K562 (cell line): ENCODE data around the gene NUP188. TPM values are rescaled to one million over a fixed set of nuclear protein-coding genes. Genes with fewer than 3 reads are reported as not detected.

Source experiments
- ARID2 ChIP-seq: fragments of 450-650 bp; IDR thresholded peaks from 2 replicates; pipeline ENCODE4 v1.6.1; 2017; ENCODE audit warnings: antibody characterized with exemption, mild to moderate bottlenecking
- ATF1 ChIP-seq, 2 experiments: fragments of 450-650 bp in 1 of 2; IDR thresholded peaks; 2 replicates each; pipeline ENCODE4 v1.6.1; 2016; ENCODE audit warnings: missing compliant biosample characterization in 1 of 2, missing genetic modification characterization in 1 of 2
- CHD1 ChIP-seq: fragments of 200-600 bp; sonication (generic); IDR thresholded peaks from one replicate; pipeline ENCODE4 v1.6.1; 2012; ENCODE audit warnings: mild to moderate bottlenecking, moderate library complexity, low read length, inconsistent platforms
- DPF2 ChIP-seq: fragments of 450-650 bp; IDR thresholded peaks from 2 replicates; pipeline ENCODE4 v1.6.1; 2016
- ELF1 ChIP-seq: fragments of 200-800 bp; sonication (Bioruptor generic); IDR thresholded peaks from 2 replicates; pipeline ENCODE4 v1.6.1; 2016; ENCODE audit warnings: missing genetic modification characterization, missing compliant biosample characterization
- HCFC1 ChIP-seq: IDR thresholded peaks from 2 replicates; pipeline ENCODE4 v1.6.1; 2012; ENCODE audit warnings: low read depth, low read length, improper control_type of control experiment
- LCOR ChIP-seq: sonication (generic); formaldehyde crosslinking; IDR thresholded peaks from 2 replicates; pipeline ENCODE4 v1.8.0; 2022; ENCODE audit warnings: mild to moderate bottlenecking, missing genetic modification reagents
- MLLT1 ChIP-seq, 2 experiments: fragments of 450-650 bp; IDR thresholded peaks; 2 replicates each; pipeline ENCODE4 v1.6.1; 2016
- MYBL2 ChIP-seq, 2 experiments: fragments of 450-650 bp in 1 of 2; sonication (generic) in 1 of 2; formaldehyde crosslinking in 1 of 2; IDR thresholded peaks; 2 replicates each; pipeline versions ENCODE4 v1.6.1 to v1.8.1; 2017 to 2022; ENCODE audit warnings: borderline replicate concordance in 1 of 2, inconsistent platforms in 1 of 2, low read depth in 1 of 2, mild to moderate bottlenecking in 1 of 2, missing genetic modification reagents in 1 of 2, moderate library complexity in 1 of 2
- NFIC ChIP-seq: fragments of 450-650 bp; IDR thresholded peaks from 2 replicates; pipeline ENCODE4 v1.6.1; 2017; ENCODE audit warnings: mild to moderate bottlenecking, inconsistent platforms
- U2AF2 ChIP-seq: fragments of 200-400 bp; formaldehyde crosslinking; optimal IDR thresholded peaks from 2 replicates; pipeline ENCODE3; 2017; ENCODE audit warnings: low read depth, mild to moderate bottlenecking, low read length
- ZBTB26 ChIP-seq: fragments of 450-650 bp; formaldehyde crosslinking; IDR thresholded peaks from 2 replicates; pipeline ENCODE4 v1.4.0; 2022; ENCODE audit warnings: missing genetic modification characterization
- ZBTB40 ChIP-seq, 2 experiments: fragments of 450-650 bp in 1 of 2; sonication (generic) in 1 of 2; formaldehyde crosslinking in 1 of 2; IDR thresholded peaks; 2 replicates each; pipeline versions ENCODE4 v1.7.1 to v1.9.0; 2016 to 2022; ENCODE audit warnings: inconsistent platforms in 1 of 2, mild to moderate bottlenecking in 1 of 2, missing genetic modification reagents in 1 of 2
- ZNF586 ChIP-seq: fragments of 450-650 bp; formaldehyde crosslinking; conservative IDR thresholded peaks from 2 replicates; pipeline ENCODE4 v1.4.0; 2020; ENCODE audit warnings: mild to moderate bottlenecking, moderate library complexity
- ZNF75A ChIP-seq: fragments of 450-650 bp; formaldehyde crosslinking; IDR thresholded peaks from 2 replicates; pipeline ENCODE4 v1.4.0; 2020; ENCODE audit warnings: mild to moderate bottlenecking
- polyA plus RNA-seq, 8 experiments: library from polyadenylated mRNA; depleted of rRNA in 4 of 8; stranded (reverse) in 5 of 8; unstranded in 3 of 8; fragments of >200 nt; fragmentation: Nextera tagmentation in 2 of 8; fragmentation: Illumina TruSeq in 1 of 8; extraction: Ambion mirVana in 2 of 8; extraction: Trizol in 1 of 8; gene quantifications; 2 replicates each; pipeline versions ENCODE4 v1.2.1 to v1.2.3, GENCODE V29; 2011 to 2014; ENCODE audit warnings: inconsistent platforms in 1 of 8, missing spikeins in 1 of 8
- total RNA-seq, 7 experiments: library from RNA; depleted of rRNA in 6 of 7; stranded (reverse); fragments of >200 nt in 6 of 7; fragmentation: Illumina TruSeq in 2 of 7; extraction: Trizol in 2 of 7; gene quantifications; 2 replicates each; pipeline versions ENCODE4 v1.2.1 to v1.2.3, GENCODE V29; 2011 to 2021; ENCODE audit warnings: low replicate concordance in 1 of 7

Gene NUP188
- total and polyA plus RNA-seq, 9 of the 15 experiments (the other 6 are each of a cell fraction or from before 2014, with no cell fraction given): 11.7 to 135 (median 70.6) TPM

- no peak for TF ChIP-seq ZBTB26 (CRISPR knock-in tag)
- peak; percentile 93 for TF ChIP-seq DPF2
- no peak for TF ChIP-seq ZNF75A (CRISPR knock-in tag)
- TF ChIP-seq ELF1 (tag): no peak
- 0 out of 2 replicates have a peak, but pooled peaks have one; percentile 66 for TF ChIP-seq LCOR (CRISPR knock-in tag)
- TF ChIP-seq NFIC: peak; percentile 74
- TF ChIP-seq HCFC1: peak; percentile 36; the same call in 1 of the 2 replicates
- TF ChIP-seq MYBL2 (IDR thresholded peaks at IDR 0.05; ENCODE audit: low read depth): no peak
- TF ChIP-seq MYBL2 (CRISPR knock-in tag; IDR thresholded peaks at IDR 0.05; ENCODE audit: borderline replicate concordance): no peak
- no peak for TF ChIP-seq ARID2
- TF ChIP-seq ZNF586 (CRISPR knock-in tag): no peak
- TF ChIP-seq ZBTB40 (IDR thresholded peaks at IDR 0.05): no peak
- no peak for TF ChIP-seq ZBTB40 (CRISPR knock-in tag; IDR thresholded peaks at IDR 0.05)
- no peak for TF ChIP-seq MLLT1 (IDR thresholded peaks at IDR 0.05)
- no peak for TF ChIP-seq CHD1
- no peak for TF ChIP-seq ATF1 (CRISPR knock-in tag; IDR thresholded peaks at IDR 0.05)
- peak; percentile 87 for TF ChIP-seq ATF1 (tag; IDR thresholded peaks at IDR 0.05)
- TF ChIP-seq U2AF2: no peak
Measured at GRCh38 chr9:129023036-129023907, 75.8 kb downstream of the NUP188 start (continued).
